IgD-negative memory B cell (primary cell): ENCODE measurements around the gene RAB10. TPM values are rescaled to one million over a fixed set of nuclear protein-coding genes. Genes with fewer than 3 reads are reported as not detected.
A peak's percentile ranks its signal among the peaks of the same experiment; 100 is the strongest.
"Not testable (repeated sequence)": the region's sequence is repeated elsewhere in the genome, so short reads cannot be mapped to it uniquely, and the experiment has no call there.

Source experiments
- H3K27ac Mint-ChIP-seq, 3 donors: one replicate each; pipeline ENCODE4 v1.8.0; 2020 to 2022; ENCODE audit warnings: mild to moderate bottlenecking in 3 of 3, mixed read lengths in 3 of 3, moderate library complexity in 1 of 3
- H3K27me3 Mint-ChIP-seq: one replicate; pipeline ENCODE4 v1.8.0; 2021; ENCODE audit warnings: mixed read lengths
- H3K36me3 Mint-ChIP-seq: one replicate; pipeline ENCODE4 v1.8.0; 2020; ENCODE audit warnings: mild to moderate bottlenecking, mixed read lengths
- H3K4me1 Mint-ChIP-seq, 3 donors: one replicate each; pipeline ENCODE4 v1.8.0; 2020 to 2022; ENCODE audit warnings: mixed read lengths in 3 of 3, mild to moderate bottlenecking in 1 of 3
- H3K4me3 Mint-ChIP-seq, 4 donors: one replicate each; pipeline ENCODE4 v1.8.0; 2020 to 2022; ENCODE audit warnings: mild to moderate bottlenecking in 4 of 4, mixed read lengths in 4 of 4, moderate library complexity in 3 of 4
- H3K9me3 Mint-ChIP-seq, 3 donors: one replicate each; pipeline ENCODE4 v1.8.0; 2020 to 2021; ENCODE audit warnings: mixed read lengths in 3 of 3, mild to moderate bottlenecking in 1 of 3
- polyA plus RNA-seq: library from polyadenylated mRNA; unstranded; fragments of 300-500 nt; fragmentation: Illumina TruSeq; gene quantifications from one replicate; pipeline ENCODE4 v1.2.3, GENCODE V29; 2021

The RAB10 gene
- polyA plus RNA-seq, 1 donor from 2014 or later = 86.1 TPM

DNA sequence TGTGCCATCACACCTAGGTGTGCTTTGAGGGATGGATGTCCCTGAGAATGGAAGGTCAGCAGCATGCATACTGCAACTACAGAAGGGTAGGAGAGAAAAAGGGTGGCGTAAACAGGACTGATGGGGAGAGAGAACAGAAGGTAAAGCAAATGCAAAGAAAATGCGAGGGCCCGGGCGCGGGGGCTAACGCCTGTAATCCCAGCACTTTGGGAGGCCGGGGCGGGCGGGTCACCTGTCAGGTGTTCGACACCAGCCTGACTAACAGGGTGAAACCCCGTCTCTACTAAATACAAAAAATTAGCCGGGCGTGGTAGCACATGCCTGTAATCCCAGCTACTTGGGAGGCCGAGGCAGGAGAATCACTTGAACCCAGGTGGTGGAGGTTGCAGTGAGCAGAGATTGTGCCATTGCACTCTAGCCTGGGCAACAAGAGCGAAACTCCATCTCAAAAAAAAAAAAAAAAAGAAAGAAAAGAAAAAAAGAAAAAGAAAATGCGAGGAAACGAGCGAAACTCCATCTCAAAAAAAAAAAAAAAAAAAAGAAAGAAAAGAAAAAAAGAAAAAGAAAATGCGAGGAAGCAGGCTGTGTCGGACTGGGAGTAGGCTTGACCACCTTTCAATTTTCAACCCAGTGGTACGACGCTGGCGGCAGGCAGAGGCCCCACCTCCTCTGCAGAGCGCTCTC lies 1.2 kb upstream of the RAB10 start:
- not testable (repeated sequence) for H3K9me3 Mint-ChIP-seq, H3K36me3 Mint-ChIP-seq, H3K27me3 Mint-ChIP-seq
- Mint-ChIP-seq H3K4me3 (peak overlapping the region; percentile 83 to 99 (median 96)), H3K27ac (peak overlapping the region; percentile 82 to 97 (median 85)), H3K4me1 (peaks cover 5 to 28% (median 22%) of the 10 kb centered on the region in 3 donors)

GRCh38 chr2:26033270-26033817 lies 540 bp upstream of the RAB10 start:
- H3K9me3 Mint-ChIP-seq = no peaks in the 10 kb centered on the region
- no peaks in the 10 kb centered on the region for H3K27me3 Mint-ChIP-seq

DNA sequence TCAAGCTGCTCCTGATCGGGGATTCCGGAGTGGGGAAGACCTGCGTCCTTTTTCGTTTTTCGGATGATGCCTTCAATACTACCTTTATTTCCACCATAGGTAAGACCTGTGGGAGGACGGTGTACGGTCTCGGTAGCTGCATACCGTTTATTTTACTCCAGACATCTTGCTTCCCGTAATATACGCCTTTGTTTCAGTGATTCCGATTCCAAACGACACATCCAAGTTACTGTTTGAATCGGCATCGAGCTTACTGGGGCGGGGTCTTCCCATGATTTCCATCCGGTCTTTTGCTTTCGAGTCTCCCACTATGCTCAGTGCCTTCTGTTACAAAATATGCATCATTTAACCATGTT lies 731 bp downstream of the RAB10 start:
- Mint-ChIP-seq H3K36me3 (peaks cover 4% of the 10 kb centered on the region), H3K27ac (peak overlapping the region; percentile 79 to 94 (median 82)), H3K27me3 (no peaks in the 10 kb centered on the region), H3K9me3 (no peaks in the 10 kb centered on the region), H3K4me3 (peak overlapping the region; percentile 83 to 99 (median 96)), H3K4me1 (peaks cover 5 to 28% (median 25%) of the 10 kb centered on the region in 3 donors)

More at GRCh38 chr2:26033270-26033817, 540 bp upstream of the RAB10 start:
- Mint-ChIP-seq H3K27ac (peak overlapping the region; percentile 79 to 97 (median 82)), H3K4me3 (peak overlapping the region; percentile 83 to 99 (median 96)), H3K36me3 (peaks cover 4% of the 10 kb centered on the region), H3K4me1 (peaks cover 5 to 28% (median 24%) of the 10 kb centered on the region in 3 donors)

GRCh38 chr2:26035090-26035743 lies 1.3 kb downstream of the RAB10 start:
- H3K4me1 Mint-ChIP-seq = peaks cover 7 to 30% (median 27%) of the 10 kb centered on the region in 3 donors

DNA sequence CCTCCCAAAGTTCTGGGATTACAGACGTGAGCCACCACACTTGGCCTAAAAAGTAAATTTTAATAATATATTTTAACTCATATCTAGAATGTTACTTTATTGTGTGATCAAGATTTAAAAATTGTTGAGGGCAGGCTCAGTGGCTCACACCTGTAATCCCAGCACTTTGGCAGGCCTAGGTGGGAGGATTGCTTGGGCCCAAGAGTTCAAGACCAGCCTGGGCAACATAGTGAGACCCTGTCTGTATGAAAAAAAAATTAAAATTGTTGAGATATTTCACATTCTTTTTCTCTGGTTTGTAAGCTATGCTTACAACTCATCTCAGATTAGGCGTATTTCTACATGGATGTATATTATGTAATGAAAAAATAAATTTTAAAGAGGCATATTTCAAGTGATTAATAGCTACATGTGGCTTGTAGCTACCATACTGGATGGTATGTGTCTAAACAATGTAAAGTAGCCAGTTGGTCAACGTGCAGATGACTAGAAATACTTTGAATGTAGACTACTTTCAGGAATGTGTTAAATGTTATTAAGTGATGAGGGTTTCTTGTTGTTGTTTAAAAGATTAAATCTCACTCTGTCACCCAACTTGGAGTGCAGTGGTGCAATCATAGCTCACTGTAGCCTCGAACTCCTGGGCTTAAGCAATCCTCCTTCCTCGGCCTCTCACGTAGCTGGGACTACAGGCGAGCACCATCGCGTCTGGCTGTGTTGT lies 5.9 kb downstream of the RAB10 start:
- Mint-ChIP-seq H3K27me3 (no peaks in the 10 kb centered on the region), H3K36me3 (peaks cover 6% of the 10 kb centered on the region), H3K9me3 (no peaks in the 10 kb centered on the region), H3K27ac (no peak overlapping the region), H3K4me1 (peaks cover 20 to 46% (median 43%) of the 10 kb centered on the region in 3 donors), H3K4me3 (peak overlapping the region in 1 of 4 donors; percentile 22)

More at GRCh38 chr2:26035090-26035743, 1.3 kb downstream of the RAB10 start:
- Mint-ChIP-seq H3K27ac (peak overlapping the region; percentile 79 to 94 (median 82)), H3K9me3 (no peaks in the 10 kb centered on the region), H3K36me3 (peaks cover 4% of the 10 kb centered on the region), H3K27me3 (no peaks in the 10 kb centered on the region), H3K4me3 (peak overlapping the region; percentile 83 to 99 (median 96))

GRCh38 chr2:26043109-26043508 lies 9.2 kb downstream of the RAB10 start:
- Mint-ChIP-seq H3K36me3 (peaks cover 3% of the 10 kb centered on the region), H3K4me3 (no peak overlapping the region), H3K27ac (peak overlapping the region; percentile 57 to 69 (median 59)), H3K9me3 (no peaks in the 10 kb centered on the region), H3K4me1 (peaks cover 26 to 36% (median 33%) of the 10 kb centered on the region in 3 donors), H3K27me3 (no peaks in the 10 kb centered on the region)

- Mint-ChIP-seq H3K4me1 (peaks cover 31 to 42% (median 41%) of the 10 kb centered on the region in 3 donors), H3K27me3 (no peaks in the 10 kb centered on the region), H3K36me3 (peaks cover 3% of the 10 kb centered on the region), H3K9me3 (no peaks in the 10 kb centered on the region), H3K4me3 (peak overlapping the region in 3 of 4 donors; percentile 10 to 65 (median 31)), H3K27ac (peak overlapping the region; percentile 48 to 57 (median 56))
Observed at GRCh38 chr2:26043862-26044696, 10.2 kb downstream of the RAB10 start.

DNA sequence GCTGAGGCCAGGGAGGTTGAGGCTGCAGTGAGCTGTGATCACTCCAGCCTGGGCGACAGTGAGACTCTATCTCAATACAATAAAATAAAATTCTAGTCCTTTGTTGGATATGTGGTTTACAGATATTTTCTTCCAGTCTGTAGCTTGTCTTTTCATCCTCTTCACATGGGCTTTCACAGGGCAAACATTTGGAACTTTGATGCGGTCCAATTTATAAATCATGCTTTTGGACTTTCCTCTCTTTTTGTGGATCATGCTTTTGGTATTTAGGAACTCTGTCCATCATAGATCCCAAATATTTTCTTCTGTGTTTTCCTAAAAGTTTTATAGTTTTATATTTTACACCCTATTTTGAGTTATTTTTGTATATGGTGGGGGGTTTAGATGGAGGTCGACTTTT lies 14.9 kb downstream of the RAB10 start:
- Mint-ChIP-seq H3K36me3 (peaks cover 11% of the 10 kb centered on the region), H3K4me1 (peaks cover 40 to 44% (median 42%) of the 10 kb centered on the region in 3 donors), H3K4me3 (peak overlapping the region in 1 of 4 donors; percentile 67), H3K9me3 (no peaks in the 10 kb centered on the region), H3K27ac (peak overlapping the region in 1 of 3 donors; percentile 31), H3K27me3 (no peaks in the 10 kb centered on the region)

- Mint-ChIP-seq H3K4me1 (peaks cover 34 to 43% (median 40%) of the 10 kb centered on the region in 3 donors), H3K4me3 (peak overlapping the region in 1 of 4 donors; percentile 36), H3K9me3 (no peaks in the 10 kb centered on the region), H3K27me3 (no peaks in the 10 kb centered on the region), H3K36me3 (peaks cover 11% of the 10 kb centered on the region), H3K27ac (peak overlapping the region in 1 of 3 donors; percentile 31)
Observed at GRCh38 chr2:26049641-26050040, 15.8 kb downstream of the RAB10 start.

- H3K4me1 Mint-ChIP-seq = peaks cover 30 to 51% (median 39%) of the 10 kb centered on the region in 3 donors
- H3K27ac Mint-ChIP-seq = peak overlapping the region in 1 of 3 donors; percentile 60
- no peaks in the 10 kb centered on the region for H3K9me3 Mint-ChIP-seq
- peak overlapping the region in 1 of 4 donors; percentile 58 for H3K4me3 Mint-ChIP-seq
- H3K27me3 Mint-ChIP-seq = no peaks in the 10 kb centered on the region
- H3K36me3 Mint-ChIP-seq = peaks cover 10% of the 10 kb centered on the region
Observed at GRCh38 chr2:26052740-26053139, 18.9 kb downstream of the RAB10 start.

- H3K4me1 Mint-ChIP-seq = peaks cover 33 to 49% (median 37%) of the 10 kb centered on the region in 3 donors
- H3K9me3 Mint-ChIP-seq = no peaks in the 10 kb centered on the region
- H3K36me3 Mint-ChIP-seq = peaks cover 9% of the 10 kb centered on the region
- H3K27ac Mint-ChIP-seq = no peak overlapping the region
- no peak overlapping the region for H3K4me3 Mint-ChIP-seq
- no peaks in the 10 kb centered on the region for H3K27me3 Mint-ChIP-seq
Observed at GRCh38 chr2:26054598-26055348, 20.9 kb downstream of the RAB10 start.

DNA sequence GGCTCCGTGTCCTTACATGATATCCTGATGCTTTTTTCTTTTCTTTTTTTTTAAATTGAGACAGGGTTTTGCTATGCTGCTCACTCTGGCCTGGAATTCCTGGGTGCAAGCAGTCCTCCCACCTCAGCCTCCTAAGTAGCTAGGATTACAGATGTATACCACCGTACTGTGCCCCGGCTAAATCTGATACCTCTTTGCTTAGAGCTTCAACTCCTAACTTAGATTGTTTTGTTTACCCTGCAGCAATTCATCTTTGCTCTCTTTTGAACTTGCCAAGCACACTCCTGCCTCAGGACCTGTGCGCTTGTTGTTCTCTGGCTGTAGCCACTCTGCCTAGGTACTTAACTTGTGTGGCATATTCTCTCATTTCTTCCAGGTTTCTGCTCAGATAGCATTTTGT lies 24.5 kb downstream of the RAB10 start:
- peaks cover 25 to 27% (median 26%) of the 10 kb centered on the region in 3 donors for H3K4me1 Mint-ChIP-seq
- peaks cover 2% of the 10 kb centered on the region for H3K36me3 Mint-ChIP-seq
- H3K27me3 Mint-ChIP-seq = no peaks in the 10 kb centered on the region

GRCh38 chr2:26059542-26059941 lies 25.7 kb downstream of the RAB10 start:
- no peak overlapping the region for H3K27ac Mint-ChIP-seq
- peaks cover 1% of the 10 kb centered on the region for H3K36me3 Mint-ChIP-seq
- no peak overlapping the region for H3K4me3 Mint-ChIP-seq
- no peaks in the 10 kb centered on the region for H3K9me3 Mint-ChIP-seq
- peaks cover 20 to 26% (median 24%) of the 10 kb centered on the region in 3 donors for H3K4me1 Mint-ChIP-seq
- no peaks in the 10 kb centered on the region for H3K27me3 Mint-ChIP-seq

More for the DNA sequence above, 24.5 kb downstream of the RAB10 start:
- peak overlapping the region in 1 of 3 donors; percentile 10 for H3K27ac Mint-ChIP-seq
- no peaks in the 10 kb centered on the region for H3K9me3 Mint-ChIP-seq
- no peak overlapping the region for H3K4me3 Mint-ChIP-seq
